ENCODE data around the gene RPE65.

DNA sequence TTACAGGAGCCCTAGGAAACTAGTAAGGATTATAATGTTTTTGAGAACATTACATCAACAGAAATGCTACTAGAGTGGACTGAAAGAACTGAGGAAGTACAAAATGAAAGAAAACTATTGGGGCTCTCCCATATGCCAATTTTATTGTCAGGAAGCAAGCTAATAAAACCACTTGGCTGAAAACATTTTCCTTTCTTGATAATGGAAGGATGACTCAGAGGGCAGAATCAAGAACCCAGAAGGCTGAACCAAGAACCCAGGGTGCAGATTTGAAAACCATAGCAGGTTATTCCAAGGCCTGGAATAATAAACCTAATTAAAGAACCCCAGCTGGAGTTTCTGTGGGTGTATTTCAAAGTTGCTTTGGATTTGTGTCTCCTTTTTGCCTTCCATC, 70.7 kb downstream of the RPE65 start:
- TF ChIP-seq MYC (IDR thresholded peaks at IDR 0.05; ENCODE audit: low read depth, low read length), result no peak
- TF ChIP-seq, protein P1, sequence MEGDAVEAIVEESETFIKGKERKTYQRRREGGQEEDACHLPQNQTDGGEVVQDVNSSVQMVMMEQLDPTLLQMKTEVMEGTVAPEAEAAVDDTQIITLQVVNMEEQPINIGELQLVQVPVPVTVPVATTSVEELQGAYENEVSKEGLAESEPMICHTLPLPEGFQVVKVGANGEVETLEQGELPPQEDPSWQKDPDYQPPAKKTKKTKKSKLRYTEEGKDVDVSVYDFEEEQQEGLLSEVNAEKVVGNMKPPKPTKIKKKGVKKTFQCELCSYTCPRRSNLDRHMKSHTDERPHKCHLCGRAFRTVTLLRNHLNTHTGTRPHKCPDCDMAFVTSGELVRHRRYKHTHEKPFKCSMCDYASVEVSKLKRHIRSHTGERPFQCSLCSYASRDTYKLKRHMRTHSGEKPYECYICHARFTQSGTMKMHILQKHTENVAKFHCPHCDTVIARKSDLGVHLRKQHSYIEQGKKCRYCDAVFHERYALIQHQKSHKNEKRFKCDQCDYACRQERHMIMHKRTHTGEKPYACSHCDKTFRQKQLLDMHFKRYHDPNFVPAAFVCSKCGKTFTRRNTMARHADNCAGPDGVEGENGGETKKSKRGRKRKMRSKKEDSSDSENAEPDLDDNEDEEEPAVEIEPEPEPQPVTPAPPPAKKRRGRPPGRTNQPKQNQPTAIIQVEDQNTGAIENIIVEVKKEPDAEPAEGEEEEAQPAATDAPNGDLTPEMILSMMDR (IDR thresholded peaks at IDR 0.05; ENCODE audit: extremely low read depth in 1 of 2, insufficient read depth in 1 of 2, low read depth in 1 of 2, low read length in 2 of 2), result no peak
- TF ChIP-seq, protein P2, sequence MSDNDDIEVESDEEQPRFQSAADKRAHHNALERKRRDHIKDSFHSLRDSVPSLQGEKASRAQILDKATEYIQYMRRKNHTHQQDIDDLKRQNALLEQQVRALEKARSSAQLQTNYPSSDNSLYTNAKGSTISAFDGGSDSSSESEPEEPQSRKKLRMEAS (IDR thresholded peaks at IDR 0.05; ENCODE audit: insufficient read depth, insufficient read length), result no peak
- no peak for TF ChIP-seq EZH2 (IDR thresholded peaks at IDR 0.05; ENCODE audit: borderline replicate concordance, low read depth, low read length, severe bottlenecking)
- no peak for TF ChIP-seq POLR2AphosphoS5 (IDR thresholded peaks at IDR 0.05; ENCODE audit: insufficient read depth, low read depth, low read length)
